ENCODE results near the gene EBNA1BP2.

The EBNA1BP2 gene

DNA sequence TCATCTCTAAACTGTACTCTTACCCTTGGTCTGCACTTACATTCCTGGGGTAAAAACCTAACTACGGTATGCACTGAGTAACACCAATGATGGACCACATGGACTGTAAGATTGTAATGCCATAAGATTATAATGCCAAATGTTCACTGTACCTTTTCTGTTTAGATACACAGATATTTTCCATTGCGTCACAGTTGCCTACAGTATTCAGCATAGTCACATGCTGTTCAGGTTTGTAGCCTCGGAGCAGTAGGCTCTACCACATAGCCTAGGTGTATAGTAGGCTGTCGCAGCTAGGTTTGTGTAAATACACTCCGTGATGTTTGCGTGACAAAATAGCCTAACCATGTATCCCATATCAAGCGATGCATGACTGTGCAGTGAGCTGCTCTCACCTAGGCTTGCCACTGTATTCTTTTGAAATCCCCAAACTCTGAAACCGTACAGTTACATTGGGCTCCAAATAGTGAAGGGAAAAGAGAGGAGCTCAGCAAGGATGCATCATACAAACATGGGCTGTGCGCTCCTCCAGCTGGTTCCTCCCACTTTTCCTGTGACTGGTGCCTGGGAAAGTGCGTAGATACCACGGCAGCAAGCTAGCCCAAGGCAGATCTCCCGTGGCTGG lies 35.3 kb upstream of the EBNA1BP2 start:
- H3K4me3 ChIP-seq (ENCODE audit: low read depth, low read length), result peak overlapping the region; percentile 18
- CTCF ChIA-PET, result interaction anchor here (1.1 to 1.2 kb wide), 2 partner anchors 19 to 23 kb away, joined by 4 read pairs; no protein-coding TSS in a partner anchor
- TF ChIP-seq, protein P1, sequence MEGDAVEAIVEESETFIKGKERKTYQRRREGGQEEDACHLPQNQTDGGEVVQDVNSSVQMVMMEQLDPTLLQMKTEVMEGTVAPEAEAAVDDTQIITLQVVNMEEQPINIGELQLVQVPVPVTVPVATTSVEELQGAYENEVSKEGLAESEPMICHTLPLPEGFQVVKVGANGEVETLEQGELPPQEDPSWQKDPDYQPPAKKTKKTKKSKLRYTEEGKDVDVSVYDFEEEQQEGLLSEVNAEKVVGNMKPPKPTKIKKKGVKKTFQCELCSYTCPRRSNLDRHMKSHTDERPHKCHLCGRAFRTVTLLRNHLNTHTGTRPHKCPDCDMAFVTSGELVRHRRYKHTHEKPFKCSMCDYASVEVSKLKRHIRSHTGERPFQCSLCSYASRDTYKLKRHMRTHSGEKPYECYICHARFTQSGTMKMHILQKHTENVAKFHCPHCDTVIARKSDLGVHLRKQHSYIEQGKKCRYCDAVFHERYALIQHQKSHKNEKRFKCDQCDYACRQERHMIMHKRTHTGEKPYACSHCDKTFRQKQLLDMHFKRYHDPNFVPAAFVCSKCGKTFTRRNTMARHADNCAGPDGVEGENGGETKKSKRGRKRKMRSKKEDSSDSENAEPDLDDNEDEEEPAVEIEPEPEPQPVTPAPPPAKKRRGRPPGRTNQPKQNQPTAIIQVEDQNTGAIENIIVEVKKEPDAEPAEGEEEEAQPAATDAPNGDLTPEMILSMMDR (IDR thresholded peaks at IDR 0.05; ENCODE audit: insufficient read depth, low read length, missing control alignments), result no peak
- POLR2A ChIA-PET, result interaction anchor here (1.0 to 2.0 kb wide), 3 partner anchors 10 to 161 kb away, joined by 3 to 6 read pairs (median 5); partner anchors contain the start of genes CFAP57, EBNA1BP2 and ELOVL1
- DNase-seq (ENCODE audit: low read depth, low spot score), result no peak

DNA sequence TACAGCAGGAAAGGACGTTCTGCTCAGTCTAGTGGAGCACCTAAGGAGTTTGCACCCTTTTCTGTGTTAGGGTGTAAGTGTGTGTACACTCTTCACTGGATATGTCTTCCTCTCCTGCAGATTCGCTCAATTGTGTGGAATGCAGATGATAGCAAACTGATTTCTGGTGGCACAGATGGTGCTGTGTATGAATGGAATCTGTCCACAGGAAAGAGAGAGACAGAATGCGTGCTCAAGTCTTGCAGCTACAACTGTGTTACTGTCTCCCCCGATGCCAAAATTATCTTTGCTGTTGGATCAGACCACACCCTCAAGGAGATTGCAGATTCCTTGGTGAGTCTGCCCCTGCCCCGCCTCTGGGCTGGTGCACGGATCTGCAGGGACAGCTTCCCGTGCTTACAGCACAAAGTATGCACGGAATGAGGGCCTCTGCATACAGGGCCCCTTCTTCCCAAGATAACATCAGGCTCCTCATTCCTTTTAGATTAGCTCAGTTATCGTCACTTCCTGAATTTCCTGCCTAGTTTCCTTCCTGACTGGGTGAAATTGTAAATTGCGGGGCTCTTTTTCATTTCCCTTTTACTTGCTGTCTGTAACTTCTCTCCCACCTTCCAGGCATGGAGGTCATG lies 34.6 kb upstream of the EBNA1BP2 start:
- peak; percentile 93 for DNase-seq (ENCODE audit: low read depth, low spot score)
- H3K4me3 ChIP-seq (ENCODE audit: low read depth, low read length), result peak overlapping the region; percentile 38
- CTCF ChIA-PET, result interaction anchor here (1.2 to 1.8 kb wide), 2 partner anchors 20 to 294 kb away, joined by 5 to 7 read pairs; no protein-coding TSS in a partner anchor
- TF ChIP-seq, protein P1 (IDR thresholded peaks at IDR 0.05; ENCODE audit: insufficient read depth, low read length, missing control alignments), result no peak
- POLR2A ChIA-PET, result interaction anchor here (1.0 to 2.0 kb wide), 3 partner anchors 9 to 161 kb away, joined by 3 to 6 read pairs (median 5); partner anchors contain the start of genes CFAP57, EBNA1BP2 and ELOVL1

DNA sequence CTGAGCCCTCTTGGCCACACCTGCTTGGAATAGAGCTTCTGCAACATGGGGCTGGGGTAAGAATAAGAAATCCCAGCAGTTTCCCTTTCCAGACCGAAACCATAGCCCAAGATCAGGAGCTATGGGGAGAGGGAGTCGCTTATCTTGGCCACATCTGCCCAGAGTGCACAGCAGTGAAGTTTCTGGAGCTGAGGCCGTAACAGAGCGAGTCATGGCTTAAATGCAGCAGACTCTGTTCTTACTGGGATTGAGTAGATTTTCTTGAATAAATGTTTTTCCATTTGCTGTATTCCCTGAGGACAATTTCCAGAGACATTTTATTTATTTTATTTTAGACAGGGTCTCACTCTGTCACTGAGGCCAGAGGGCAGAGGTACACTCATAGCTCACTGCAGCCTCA lies 33.6 kb upstream of the EBNA1BP2 start:
- ChIA-PET CTCF (interaction anchor here (0.8 to 1.8 kb wide), 2 partner anchors 292 to 359 kb away, joined by 3 to 7 read pairs; partner anchors contain the start of gene ZNF691), POLR2A (interaction anchor here (2.0 kb wide), 1 partner anchor 162 kb away, joined by 5 read pairs; the partner anchor contains the start of gene ELOVL1)
- TF ChIP-seq, protein P1 (IDR thresholded peaks at IDR 0.05; ENCODE audit: insufficient read depth, low read length, missing control alignments), result no peak
- no peak for DNase-seq (ENCODE audit: low read depth, low spot score)
- H3K4me3 ChIP-seq (ENCODE audit: low read depth, low read length), result no peak overlapping the region

DNA sequence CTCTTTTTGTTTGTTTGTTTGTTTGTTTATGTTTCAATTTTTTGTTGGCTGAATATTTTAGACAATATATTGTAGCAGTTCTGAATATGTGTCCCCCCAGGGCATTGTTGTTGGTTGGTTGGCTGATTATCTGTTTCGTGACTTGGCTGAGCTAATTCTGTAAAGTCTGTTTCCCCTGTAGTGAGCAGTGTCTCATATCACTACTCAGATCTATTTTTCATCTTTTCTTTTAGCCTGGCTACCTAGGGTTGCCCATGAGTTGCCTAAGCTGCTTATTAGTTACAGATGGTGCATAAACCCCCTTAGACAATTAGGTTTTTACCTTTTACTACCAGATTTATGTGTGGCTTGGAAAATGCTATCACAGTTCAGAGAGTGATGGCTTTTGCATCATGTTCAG lies 32.3 kb upstream of the EBNA1BP2 start:
- no peak for DNase-seq (ENCODE audit: low read depth, low spot score)
- CTCF ChIA-PET, result interaction anchor here (2.1 kb wide), 1 partner anchor 23 kb away, joined by 6 read pairs; no protein-coding TSS in a partner anchor
- POLR2A ChIA-PET, result no interaction called here
- H3K4me3 ChIP-seq (ENCODE audit: low read depth, low read length), result no peak overlapping the region
- TF ChIP-seq, protein P1 (IDR thresholded peaks at IDR 0.05; ENCODE audit: insufficient read depth, low read length, missing control alignments), result no peak

DNA sequence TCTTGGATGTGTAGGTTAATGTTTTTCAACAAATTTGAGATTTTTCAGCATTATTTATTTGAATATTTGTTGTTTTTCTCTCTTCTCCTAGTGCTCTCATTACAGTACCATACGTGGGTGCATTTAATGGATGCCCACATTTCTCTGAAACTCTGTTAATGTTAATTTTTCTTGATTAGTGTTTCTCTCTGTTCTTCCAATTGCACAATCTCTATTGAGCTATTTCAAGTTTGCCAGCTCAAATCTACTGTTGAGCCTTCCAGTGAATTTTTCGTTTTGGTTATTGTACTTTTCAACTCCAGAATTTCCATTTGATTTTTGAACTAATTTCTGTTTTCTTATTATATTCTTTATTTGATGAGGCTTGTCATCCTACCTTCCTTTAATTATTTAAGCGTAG lies 31.8 kb upstream of the EBNA1BP2 start:
- H3K4me3 ChIP-seq (ENCODE audit: low read depth, low read length), result no peak overlapping the region
- ChIA-PET CTCF (interaction anchor here (2.1 kb wide), 1 partner anchor 23 kb away, joined by 6 read pairs; no protein-coding TSS in a partner anchor), POLR2A (no interaction called here)
- TF ChIP-seq, protein P1 (IDR thresholded peaks at IDR 0.05; ENCODE audit: insufficient read depth, low read length, missing control alignments), result no peak
- DNase-seq (ENCODE audit: low read depth, low spot score), result no peak

DNA sequence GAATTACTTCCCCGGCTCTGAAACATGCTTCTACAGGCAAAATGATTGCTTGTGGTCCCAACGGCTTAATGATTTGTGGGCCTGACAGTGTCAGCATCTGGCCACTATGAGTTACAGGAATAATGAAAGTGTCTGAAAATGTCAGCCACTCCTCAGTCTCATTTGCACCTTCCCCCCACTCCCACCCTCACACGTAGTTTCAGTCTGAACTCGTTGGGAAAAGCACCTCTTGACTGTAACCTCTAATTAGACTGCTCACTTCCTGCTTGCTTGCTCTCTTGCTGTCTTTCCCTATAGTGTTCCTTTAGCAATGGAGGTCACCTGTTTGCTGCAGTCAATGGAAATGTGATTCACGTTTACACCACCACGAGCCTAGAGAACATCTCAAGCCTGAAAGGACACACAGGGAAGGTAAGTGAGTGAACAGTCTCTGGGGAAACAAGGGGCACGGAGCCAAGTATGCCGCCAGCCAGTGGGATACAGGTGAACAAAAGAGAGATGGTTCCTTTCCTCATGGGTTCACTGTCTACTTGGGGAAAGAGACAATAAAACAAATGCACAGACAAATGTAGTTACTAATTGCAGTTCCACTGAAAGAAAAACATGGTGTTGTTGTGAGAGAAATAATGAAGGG lies 27.1 kb upstream of the EBNA1BP2 start:
- TF ChIP-seq, protein P1 (IDR thresholded peaks at IDR 0.05; ENCODE audit: insufficient read depth, low read length, missing control alignments), result no peak
- DNase-seq (ENCODE audit: low read depth, low spot score), result no peak

More for the DNA sequence above, 27.1 kb upstream of the EBNA1BP2 start:
- ChIA-PET CTCF (no interaction called here), POLR2A (no interaction called here)
- no peak overlapping the region for H3K4me3 ChIP-seq (ENCODE audit: low read depth, low read length)

Data from AG04449 (cell line).